ENCODE data around the gene ST6GALNAC3.

ST6GALNAC3 gene

DNA sequence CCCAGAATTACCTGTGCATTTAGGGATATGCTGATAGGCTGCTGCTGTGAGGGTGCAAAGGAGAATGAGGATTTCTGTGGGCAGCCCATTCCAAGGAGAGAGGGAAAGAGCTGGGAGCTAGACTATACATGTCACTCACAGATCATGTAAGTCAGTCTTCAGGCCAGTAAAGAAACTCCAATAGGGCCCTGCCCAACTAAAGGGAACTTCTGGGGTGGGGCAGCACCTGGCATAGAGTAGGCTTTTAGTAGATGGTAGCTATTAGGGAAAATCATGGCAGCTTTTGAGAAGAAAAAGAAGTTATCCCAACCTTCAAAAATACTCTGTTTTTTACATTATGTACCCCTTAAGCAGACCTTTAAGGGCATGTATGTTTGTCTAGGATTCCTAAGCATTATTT, 89.6 kb downstream of the ST6GALNAC3 start:
- no peak overlapping the region for H3K27ac ChIP-seq
- TF ChIP-seq, protein P1, sequence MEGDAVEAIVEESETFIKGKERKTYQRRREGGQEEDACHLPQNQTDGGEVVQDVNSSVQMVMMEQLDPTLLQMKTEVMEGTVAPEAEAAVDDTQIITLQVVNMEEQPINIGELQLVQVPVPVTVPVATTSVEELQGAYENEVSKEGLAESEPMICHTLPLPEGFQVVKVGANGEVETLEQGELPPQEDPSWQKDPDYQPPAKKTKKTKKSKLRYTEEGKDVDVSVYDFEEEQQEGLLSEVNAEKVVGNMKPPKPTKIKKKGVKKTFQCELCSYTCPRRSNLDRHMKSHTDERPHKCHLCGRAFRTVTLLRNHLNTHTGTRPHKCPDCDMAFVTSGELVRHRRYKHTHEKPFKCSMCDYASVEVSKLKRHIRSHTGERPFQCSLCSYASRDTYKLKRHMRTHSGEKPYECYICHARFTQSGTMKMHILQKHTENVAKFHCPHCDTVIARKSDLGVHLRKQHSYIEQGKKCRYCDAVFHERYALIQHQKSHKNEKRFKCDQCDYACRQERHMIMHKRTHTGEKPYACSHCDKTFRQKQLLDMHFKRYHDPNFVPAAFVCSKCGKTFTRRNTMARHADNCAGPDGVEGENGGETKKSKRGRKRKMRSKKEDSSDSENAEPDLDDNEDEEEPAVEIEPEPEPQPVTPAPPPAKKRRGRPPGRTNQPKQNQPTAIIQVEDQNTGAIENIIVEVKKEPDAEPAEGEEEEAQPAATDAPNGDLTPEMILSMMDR (IDR thresholded peaks at IDR 0.05) = no peak
- no peak for TF ChIP-seq ZFX (IDR thresholded peaks at IDR 0.05; ENCODE audit: borderline replicate concordance)

DNA sequence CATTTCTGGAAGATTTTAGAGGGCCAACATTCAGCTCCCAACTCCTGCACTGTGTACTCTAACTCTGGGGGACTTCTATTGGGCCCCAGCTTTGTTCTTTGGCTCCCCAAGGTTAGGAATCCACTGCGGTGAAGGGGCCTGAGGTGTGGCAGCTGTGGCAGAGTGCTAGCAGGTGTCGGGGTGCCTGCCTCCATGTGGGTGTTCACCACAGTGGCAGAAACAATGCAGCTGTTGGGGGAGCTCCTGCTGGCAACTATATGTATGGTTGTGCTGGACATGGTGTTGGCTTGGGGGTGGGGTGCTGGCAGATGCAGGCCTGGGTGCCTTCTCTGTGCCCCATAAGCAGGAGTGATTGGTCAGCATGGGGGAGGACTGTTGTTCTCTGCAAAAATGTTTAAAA, 95.5 kb downstream of the ST6GALNAC3 start:
- TF ChIP-seq ZFX (IDR thresholded peaks at IDR 0.05; ENCODE audit: borderline replicate concordance) = no peak
- TF ChIP-seq, protein P1 (IDR thresholded peaks at IDR 0.05) = no peak
- no peak overlapping the region for H3K27ac ChIP-seq

DNA sequence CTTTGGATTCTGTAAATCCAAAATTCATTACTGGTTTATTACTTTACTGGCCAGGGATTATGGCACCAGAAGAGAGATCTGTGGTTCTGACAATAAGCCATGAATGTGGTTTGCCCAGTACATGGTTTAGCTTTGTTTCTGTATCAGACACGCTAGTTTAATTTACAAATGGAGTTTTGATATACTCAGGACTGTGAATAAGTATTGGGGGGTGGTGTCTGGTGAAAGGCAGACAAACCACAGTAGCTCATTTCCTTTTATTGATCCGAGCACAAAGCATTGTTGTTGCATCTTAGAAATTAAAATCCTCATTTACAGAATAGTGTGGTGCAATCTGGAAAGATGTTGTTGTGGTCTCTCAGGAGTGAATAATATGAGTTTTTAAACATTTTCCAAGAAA, 96.0 kb downstream of the ST6GALNAC3 start:
- TF ChIP-seq ZFX (IDR thresholded peaks at IDR 0.05; ENCODE audit: borderline replicate concordance) = no peak
- TF ChIP-seq, protein P1 (IDR thresholded peaks at IDR 0.05) = no peak
- H3K27ac ChIP-seq = no peak overlapping the region

DNA sequence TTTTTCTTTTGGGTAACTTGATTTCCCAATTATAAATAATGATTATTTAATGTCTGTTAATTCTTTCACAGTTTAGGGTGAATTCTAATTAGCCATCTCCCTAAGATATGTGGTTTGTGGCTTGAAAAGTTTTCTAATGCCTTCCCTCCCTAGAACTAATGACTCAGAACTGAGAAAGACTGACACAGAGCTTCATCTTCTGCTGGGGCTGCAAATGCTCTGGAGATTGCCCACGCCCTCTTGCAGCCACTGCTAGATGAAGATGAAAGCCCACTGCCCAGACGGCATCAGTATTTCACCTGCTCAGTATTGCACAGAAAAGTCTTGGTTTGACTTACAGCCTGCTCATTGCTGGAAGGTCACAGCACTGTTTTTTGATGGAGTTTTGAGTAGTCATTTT, 101.5 kb downstream of the ST6GALNAC3 start:
- H3K27ac ChIP-seq = no peak overlapping the region
- TF ChIP-seq ZFX (IDR thresholded peaks at IDR 0.05; ENCODE audit: borderline replicate concordance) = no peak
- TF ChIP-seq, protein P1 (IDR thresholded peaks at IDR 0.05) = no peak

DNA sequence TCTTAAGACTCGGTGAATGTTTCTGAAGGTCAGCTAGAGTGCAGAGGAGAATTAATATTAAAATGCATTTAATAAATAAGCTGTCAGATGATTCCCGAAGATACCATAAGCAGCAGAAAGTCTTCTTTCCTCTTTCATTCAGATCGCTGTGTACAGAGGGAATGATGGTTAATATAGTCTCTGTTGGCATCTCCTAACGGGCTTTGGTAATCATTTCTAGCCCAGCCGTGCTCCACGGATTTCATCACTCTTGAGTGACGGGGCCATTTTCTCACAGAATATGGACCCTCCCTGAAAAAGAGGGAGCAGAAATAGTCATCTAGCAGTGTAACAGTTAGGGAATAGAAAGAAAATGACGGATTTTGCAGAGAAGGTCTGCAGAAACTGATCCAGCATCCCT, 103.1 kb downstream of the ST6GALNAC3 start:
- TF ChIP-seq, protein P1 (IDR thresholded peaks at IDR 0.05) = no peak
- TF ChIP-seq ZFX (IDR thresholded peaks at IDR 0.05; ENCODE audit: borderline replicate concordance) = no peak
- H3K27ac ChIP-seq = no peak overlapping the region

DNA sequence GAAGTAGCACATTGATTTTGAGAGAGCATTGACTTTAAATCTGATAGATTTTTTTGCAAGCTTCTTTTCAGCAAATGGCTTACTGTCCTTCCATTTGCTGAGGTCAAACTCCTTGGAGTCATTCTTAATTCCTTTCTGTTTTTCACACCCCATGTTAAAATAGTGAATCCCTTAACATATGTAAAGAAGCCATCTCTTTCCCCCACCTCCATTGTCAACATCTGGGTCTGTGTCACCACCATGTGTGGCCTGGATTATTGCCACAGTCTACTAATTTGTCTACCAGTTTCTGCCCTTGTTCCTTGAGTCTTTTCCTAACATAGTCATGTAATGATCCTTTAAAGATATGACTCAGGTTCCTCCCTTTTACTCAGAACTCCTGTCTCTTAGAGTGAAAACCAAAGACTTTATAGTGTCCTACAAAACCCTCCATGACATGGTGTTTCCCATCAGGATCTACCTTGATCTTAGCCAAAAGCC, 104.7 kb downstream of the ST6GALNAC3 start:
- no peak for TF ChIP-seq ZFX (IDR thresholded peaks at IDR 0.05; ENCODE audit: borderline replicate concordance)
- TF ChIP-seq, protein P1 (IDR thresholded peaks at IDR 0.05) = no peak
- no peak overlapping the region for H3K27ac ChIP-seq

DNA sequence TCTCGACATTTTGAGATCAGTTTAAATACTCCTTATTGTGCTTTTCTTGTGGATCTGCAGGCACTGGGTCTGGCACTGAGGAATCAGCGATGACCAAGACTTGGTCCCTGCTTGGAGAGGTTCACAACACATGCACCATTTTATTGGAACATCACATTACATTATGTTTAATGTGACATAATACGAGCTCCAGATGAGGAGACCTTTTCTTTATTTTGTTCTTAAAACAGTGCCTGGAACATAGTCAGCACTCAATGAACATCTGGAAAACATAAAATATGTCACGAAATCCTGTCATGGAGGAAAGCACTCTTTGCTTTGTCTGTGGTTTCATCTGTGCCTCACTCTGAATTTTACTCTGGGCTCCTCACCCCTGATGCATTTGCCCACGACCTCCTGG, 110.7 kb downstream of the ST6GALNAC3 start:
- TF ChIP-seq, protein P1 (IDR thresholded peaks at IDR 0.05) = no peak
- no peak for TF ChIP-seq ZFX (IDR thresholded peaks at IDR 0.05; ENCODE audit: borderline replicate concordance)
- H3K27ac ChIP-seq = no peak overlapping the region

Measured in 22Rv1 (cell line).